ENCODE measurements around the gene PSPC1.

DNA sequence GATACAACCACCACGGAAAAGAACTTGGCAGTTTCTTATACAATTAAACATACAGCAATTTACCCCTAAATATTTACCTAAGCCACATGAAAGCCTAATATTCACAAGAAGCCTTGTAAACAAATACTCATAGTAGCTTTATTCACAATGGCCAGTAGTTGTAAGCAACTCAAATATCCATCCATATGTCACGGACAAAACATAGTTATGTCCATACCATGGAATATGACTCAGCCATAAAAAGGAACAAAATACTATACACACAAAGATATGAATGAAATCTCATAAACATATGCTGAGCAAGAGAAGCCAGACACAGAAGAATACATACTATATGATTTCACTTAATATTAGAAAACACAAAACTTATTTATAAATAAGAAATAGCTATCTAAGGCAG, 12.9 kb downstream of the PSPC1 start:
- TF ChIP-seq POLR2AphosphoS5 (IDR thresholded peaks at IDR 0.05) (no peak), POLR2A (IDR thresholded peaks at IDR 0.05) (no peak)
- TF ChIP-seq, protein P1, sequence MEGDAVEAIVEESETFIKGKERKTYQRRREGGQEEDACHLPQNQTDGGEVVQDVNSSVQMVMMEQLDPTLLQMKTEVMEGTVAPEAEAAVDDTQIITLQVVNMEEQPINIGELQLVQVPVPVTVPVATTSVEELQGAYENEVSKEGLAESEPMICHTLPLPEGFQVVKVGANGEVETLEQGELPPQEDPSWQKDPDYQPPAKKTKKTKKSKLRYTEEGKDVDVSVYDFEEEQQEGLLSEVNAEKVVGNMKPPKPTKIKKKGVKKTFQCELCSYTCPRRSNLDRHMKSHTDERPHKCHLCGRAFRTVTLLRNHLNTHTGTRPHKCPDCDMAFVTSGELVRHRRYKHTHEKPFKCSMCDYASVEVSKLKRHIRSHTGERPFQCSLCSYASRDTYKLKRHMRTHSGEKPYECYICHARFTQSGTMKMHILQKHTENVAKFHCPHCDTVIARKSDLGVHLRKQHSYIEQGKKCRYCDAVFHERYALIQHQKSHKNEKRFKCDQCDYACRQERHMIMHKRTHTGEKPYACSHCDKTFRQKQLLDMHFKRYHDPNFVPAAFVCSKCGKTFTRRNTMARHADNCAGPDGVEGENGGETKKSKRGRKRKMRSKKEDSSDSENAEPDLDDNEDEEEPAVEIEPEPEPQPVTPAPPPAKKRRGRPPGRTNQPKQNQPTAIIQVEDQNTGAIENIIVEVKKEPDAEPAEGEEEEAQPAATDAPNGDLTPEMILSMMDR (IDR thresholded peaks at IDR 0.05), result no peak

Measured in breast epithelium (tissue), 3 donors.